Thyroid gland (tissue), 4 donors: ENCODE measurements around the gene CNFN.

Experiments used
- CTCF ChIP-seq, 6 experiments: fragments of 200-600 bp in 3 of 6; fragments of 450-650 bp in 3 of 6; sonication (generic) in 3 of 6; IDR thresholded peaks; one replicate each; pipeline ENCODE4 v1.5.1; 2016 to 2019; ENCODE audit warnings: antibody characterized with exemption in 6 of 6, mild to moderate bottlenecking in 2 of 6, inconsistent platforms in 1 of 6, moderate library complexity in 1 of 6
- POLR2A ChIP-seq, 2 donors: fragments of 450-650 bp; IDR thresholded peaks; one replicate each; pipeline ENCODE4 v1.6.1; 2017; ENCODE audit warnings: antibody characterized with exemption in 2 of 2, mild to moderate bottlenecking in 2 of 2, moderate library complexity in 1 of 2

GRCh38 chr19:42426643-42427042 lies 36.5 kb upstream of the CNFN start:
- TF ChIP-seq POLR2A (IDR thresholded peaks at IDR 0.05) (no peak), CTCF (IDR thresholded peaks at IDR 0.05) (no peak)
